ENCODE measurements around the gene GADL1.

GRCh38 chr3:30913176-30913575, 18.7 kb upstream of the GADL1 start:
- TF ChIP-seq POLR2A (IDR thresholded peaks at IDR 0.05; ENCODE audit: low read length) (no peak), GATA1 (IDR thresholded peaks at IDR 0.05; ENCODE audit: low read depth, low read length) (no peak)
